GM19035 (cell line): ENCODE data around the gene SMYD2.

Experiments used
- ATAC-seq: cut with Tn5 transposase; IDR thresholded peaks from one replicate; pipeline ENCODE4 v1.9.1; 2021; ENCODE audit not compliant: unreplicated experiment

SMYD2 gene

GRCh38 chr1:214300149-214300780, 19.3 kb downstream of the SMYD2 start:
- ATAC-seq: no peak

DNA sequence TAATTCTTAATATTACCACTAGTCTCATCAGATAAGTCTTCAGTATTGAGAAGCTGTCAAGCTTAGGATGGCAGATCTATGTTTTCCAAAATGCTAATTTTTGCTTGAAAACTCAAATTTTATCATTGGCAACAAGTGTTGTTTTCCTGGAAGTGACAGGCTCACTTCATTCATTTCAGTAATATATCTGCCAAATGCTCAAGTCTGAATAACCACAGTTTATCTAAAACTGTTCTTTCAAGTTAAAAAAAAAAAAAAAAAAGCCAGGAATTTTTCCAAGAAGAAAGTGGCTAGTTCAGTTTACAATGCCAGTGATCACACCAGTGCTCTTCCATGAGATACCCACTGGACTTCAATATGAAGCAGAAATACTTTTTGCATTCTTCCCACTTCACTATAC, 20.6 kb downstream of the SMYD2 start:
- ATAC-seq: no peak

GRCh38 chr1:214303141-214303930, 22.4 kb downstream of the SMYD2 start:
- ATAC-seq: no peak

DNA sequence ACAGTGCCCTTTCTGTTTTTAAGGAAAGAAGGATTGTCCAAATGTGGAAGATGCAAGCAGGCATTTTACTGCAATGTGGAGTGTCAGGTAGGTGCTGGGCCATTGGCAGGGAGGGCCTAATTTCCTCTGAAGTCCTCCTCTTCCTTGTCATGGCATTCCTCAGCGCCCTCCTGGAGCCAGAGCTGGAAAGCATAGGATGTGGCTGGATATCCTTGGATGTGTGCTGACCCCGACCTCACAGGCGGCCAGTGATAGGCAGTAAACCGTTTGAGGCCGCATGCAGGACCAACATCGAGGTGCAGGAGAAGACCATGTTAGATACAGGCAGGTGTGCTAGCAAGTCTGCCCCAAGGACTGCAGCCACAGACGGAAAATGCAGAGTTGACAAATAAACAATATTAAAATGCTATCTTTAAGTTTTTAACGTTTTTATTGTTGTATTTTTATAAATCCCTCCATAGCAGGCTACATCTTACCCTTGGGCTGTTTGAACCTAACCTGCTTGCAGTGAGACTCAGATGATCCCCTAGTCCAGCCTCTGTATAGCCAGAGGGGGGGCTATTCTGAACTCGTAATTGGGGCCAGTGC, 24.3 kb downstream of the SMYD2 start:
- ATAC-seq: no peak

GRCh38 chr1:214306269-214306668, 25.3 kb downstream of the SMYD2 start:
- ATAC-seq: no peak

DNA sequence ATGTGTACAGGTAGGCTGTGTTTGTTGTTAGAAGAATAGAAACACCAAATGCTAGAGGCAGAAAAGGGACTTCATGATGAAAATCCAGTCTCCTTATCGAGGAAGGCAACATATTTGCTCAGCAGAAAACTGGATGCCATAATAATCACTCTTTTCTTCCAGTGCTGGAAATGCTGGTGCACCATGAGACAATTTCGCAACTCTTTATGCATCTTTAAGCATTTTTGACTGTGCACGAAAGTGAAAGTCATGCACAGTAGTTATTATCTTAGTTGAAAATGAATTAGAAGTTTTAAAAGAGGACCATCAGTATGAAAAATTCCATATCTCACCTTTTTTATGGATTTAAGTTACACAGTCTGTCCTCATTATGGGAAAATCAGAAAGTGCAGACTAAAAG, 29.1 kb downstream of the SMYD2 start:
- no peak for ATAC-seq

- no peak for ATAC-seq
These were observed 30.1 kb downstream of the SMYD2 start for GRCh38 chr1:214310777-214311690.

- no peak for ATAC-seq
These were observed 31.6 kb downstream of the SMYD2 start for GRCh38 chr1:214312530-214313051.

DNA sequence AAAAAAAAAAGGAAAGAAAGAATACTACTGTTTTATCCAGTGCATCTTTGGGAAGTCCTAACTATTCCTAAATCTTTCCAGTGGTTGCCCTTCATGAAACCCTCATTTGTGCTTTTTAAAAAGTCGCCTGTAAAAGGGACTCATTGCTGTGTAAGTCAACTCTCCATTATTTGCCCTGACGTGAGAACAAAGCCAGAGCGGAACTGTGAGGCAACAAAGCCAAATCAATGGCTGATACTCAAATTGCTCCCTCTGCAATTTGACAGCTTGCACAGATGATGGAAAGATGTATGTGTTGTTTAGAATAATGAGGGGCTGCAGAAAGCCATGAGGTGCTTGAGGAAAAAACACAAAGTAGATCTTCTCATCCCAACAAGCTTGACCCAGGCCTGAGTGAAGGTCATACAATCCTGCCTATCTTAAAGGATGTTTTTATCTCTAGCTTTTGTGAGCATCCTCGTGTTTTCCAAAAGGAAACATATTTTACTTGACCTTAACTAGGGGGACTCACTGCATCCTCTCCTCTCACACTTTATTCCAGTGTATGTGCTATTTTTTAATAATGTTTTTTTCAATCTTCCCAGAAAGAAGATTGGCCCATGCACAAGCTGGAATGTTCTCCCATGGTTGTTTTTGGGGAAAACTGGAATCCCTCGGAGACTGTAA, 33.4 kb downstream of the SMYD2 start:
- ATAC-seq: no peak

DNA sequence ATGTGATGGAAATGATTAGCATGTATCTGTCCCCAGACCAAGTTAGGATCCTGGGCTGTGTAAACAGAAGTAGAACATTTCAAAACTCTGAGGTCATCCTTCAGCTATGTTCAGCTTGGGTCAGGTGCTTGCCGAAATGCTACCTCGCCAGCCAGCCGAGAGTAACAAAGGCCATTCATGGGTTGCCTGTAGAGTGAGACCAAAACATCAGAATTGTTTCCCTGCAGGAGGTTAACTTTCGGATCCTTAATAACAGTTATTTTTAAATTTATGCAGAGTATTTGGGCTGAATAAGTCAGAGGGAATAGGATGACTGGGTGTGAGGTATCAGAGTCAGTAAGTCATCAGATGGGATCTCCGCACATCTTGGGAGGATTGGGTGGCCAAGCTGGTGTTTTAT, 35.6 kb downstream of the SMYD2 start:
- no peak for ATAC-seq

DNA sequence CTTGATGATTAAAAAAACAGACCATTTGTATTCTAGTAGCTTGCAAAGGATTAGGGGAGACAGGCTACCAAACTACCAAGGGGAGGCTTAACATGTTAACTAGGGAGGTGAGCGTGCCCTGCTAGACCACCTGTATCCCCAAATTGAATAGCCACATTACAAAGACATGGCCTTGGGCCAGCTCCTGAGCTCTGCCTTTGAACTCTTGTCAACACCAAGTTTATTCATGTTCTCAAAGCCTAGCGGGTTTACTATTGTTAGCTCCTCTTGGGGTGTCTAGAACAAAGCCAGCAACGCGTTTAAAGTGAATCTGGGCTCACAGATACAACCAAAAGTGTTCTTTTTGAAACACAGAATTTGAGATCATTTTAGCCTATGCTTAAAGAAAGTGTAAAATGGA, 36.3 kb downstream of the SMYD2 start:
- ATAC-seq: no peak

- ATAC-seq: no peak
These were observed 36.8 kb downstream of the SMYD2 start for GRCh38 chr1:214317734-214318133.

- peak; percentile 34 for ATAC-seq
These were observed 37.4 kb downstream of the SMYD2 start for GRCh38 chr1:214318356-214318755.

GRCh38 chr1:214318956-214319736, 38.2 kb downstream of the SMYD2 start:
- ATAC-seq: no peak

GRCh38 chr1:214319938-214320337, 39.0 kb downstream of the SMYD2 start:
- ATAC-seq: no peak

DNA sequence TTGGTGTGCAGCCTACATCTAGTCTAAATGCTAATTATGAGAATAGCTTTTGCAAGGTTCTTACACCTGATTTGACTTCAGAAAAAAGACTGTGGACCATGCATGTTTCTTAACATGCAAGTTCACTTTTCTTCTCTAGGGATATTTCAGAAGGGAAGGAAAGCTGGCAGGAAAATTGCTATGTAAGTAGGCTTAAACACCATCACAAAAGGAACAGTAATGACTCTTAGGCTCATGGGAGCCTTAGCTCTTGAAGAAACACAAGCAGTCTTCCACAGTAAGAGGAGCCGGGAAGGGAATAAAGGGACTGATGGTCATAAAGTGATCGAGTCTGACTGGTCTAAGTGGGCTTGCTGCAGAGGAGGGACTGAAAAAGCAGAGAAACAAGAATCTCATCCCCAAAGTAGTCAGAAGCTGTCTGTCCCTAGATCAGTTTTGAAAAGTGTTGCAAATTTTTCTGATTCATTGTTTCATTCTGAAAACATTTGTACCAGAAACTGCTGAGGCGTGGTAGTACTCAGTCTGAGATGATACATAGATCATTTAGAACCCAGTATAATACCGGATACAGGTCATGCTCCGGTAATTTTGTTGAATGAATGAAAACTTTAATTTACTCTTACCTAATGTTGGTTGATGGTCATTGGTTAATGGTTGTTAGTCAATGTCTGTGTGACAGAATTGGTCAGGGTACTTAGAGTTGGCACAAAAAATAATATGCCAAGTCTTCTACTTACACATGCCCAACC, 40.9 kb downstream of the SMYD2 start:
- peak; percentile 63 for ATAC-seq

DNA sequence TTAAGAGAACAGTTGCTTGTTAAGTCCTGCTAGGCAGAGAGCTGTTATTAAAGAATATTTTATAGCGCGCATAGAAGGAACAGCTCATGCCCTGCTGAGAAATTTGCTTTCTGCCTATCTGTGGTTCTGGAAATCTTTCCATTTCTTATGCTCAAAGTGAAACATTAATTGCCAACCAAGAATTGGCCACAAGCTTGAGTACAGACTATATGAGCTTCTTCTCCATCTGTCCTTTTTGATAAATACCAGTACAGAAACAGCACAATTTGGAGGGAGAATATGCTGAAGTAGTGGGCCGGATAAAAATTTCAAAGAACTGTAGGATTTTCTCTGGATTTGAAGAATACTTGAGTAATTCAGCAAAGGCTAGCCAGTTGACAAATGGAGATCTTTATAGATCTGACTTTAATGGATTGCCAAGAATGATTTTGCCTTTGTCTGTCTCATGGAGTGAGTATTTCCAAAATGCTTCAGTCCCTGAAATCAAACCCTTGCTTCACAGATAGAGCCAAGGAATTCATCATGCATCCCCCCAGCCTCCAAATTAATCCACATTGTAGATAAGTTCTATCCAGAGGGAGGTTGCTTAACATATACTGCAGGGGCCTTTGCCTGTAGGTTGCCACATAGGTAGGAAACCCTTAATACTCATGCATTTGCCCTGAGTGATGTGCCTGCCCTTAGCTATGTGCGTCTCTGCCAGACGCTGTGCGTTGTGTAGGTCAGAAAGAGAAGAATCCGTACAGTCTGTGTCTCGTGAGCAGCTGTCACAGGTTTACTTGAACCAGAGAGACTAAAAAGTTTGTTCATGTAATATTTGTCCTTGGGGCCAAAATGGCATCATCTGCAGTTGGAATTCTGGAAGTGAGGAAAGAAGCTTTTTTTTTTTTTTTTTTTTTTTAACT, 44.2 kb downstream of the SMYD2 start:
- no peak for ATAC-seq

- ATAC-seq: peak; percentile 59
These were observed 45.4 kb downstream of the SMYD2 start for GRCh38 chr1:214326406-214326805.
